ENCODE results near the gene UBFD1.

The UBFD1 gene

GRCh38 chr16:23523321-23523720 lies 34.2 kb upstream of the UBFD1 start:
- no peak overlapping the region for H3K4me3 ChIP-seq (replicated peaks; ENCODE audit: low read depth, low read length)
- no peak for TF ChIP-seq CTCF (IDR thresholded peaks at IDR 0.05; ENCODE audit: insufficient read depth, low read length, poor library complexity, severe bottlenecking)
- DNase-seq (ENCODE audit: extremely low read depth, insufficient read length), result no peak
- H3K36me3 ChIP-seq (ENCODE audit: control insufficient read depth, insufficient read depth, low read length), result peaks cover 23% of the 10 kb centered on the region
- H3K27me3 ChIP-seq (replicated peaks; ENCODE audit: control insufficient read depth, insufficient read depth, low read length), result no peaks in the 10 kb centered on the region

- peaks cover 26% of the 10 kb centered on the region for H3K36me3 ChIP-seq (ENCODE audit: control insufficient read depth, insufficient read depth, low read length)
- H3K4me3 ChIP-seq (replicated peaks; ENCODE audit: low read depth, low read length), result no peak overlapping the region
- TF ChIP-seq CTCF (IDR thresholded peaks at IDR 0.05; ENCODE audit: insufficient read depth, low read length, poor library complexity, severe bottlenecking), result no peak
- H3K27me3 ChIP-seq (replicated peaks; ENCODE audit: control insufficient read depth, insufficient read depth, low read length), result no peaks in the 10 kb centered on the region
- DNase-seq (ENCODE audit: extremely low read depth, insufficient read length), result no peak
These were observed 33.6 kb upstream of the UBFD1 start for GRCh38 chr16:23523876-23524385.

GRCh38 chr16:23524886-23525285 lies 32.6 kb upstream of the UBFD1 start:
- Histone ChIP-seq H3K4me3 (replicated peaks; ENCODE audit: low read depth, low read length) (no peak overlapping the region), H3K27me3 (replicated peaks; ENCODE audit: control insufficient read depth, insufficient read depth, low read length) (no peaks in the 10 kb centered on the region), H3K36me3 (ENCODE audit: control insufficient read depth, insufficient read depth, low read length) (peaks cover 34% of the 10 kb centered on the region)
- TF ChIP-seq CTCF (IDR thresholded peaks at IDR 0.05; ENCODE audit: insufficient read depth, low read length, poor library complexity, severe bottlenecking), result no peak
- no peak for DNase-seq (ENCODE audit: extremely low read depth, insufficient read length)

- DNase-seq (ENCODE audit: extremely low read depth, insufficient read length), result no peak
- peaks cover 31% of the 10 kb centered on the region for H3K36me3 ChIP-seq (ENCODE audit: control insufficient read depth, insufficient read depth, low read length)
- no peak overlapping the region for H3K4me3 ChIP-seq (replicated peaks; ENCODE audit: low read depth, low read length)
- no peaks in the 10 kb centered on the region for H3K27me3 ChIP-seq (replicated peaks; ENCODE audit: control insufficient read depth, insufficient read depth, low read length)
- no peak for TF ChIP-seq CTCF (IDR thresholded peaks at IDR 0.05; ENCODE audit: insufficient read depth, low read length, poor library complexity, severe bottlenecking)
These were observed 29.4 kb upstream of the UBFD1 start for GRCh38 chr16:23527961-23528643.

- peaks cover 28% of the 10 kb centered on the region for H3K36me3 ChIP-seq (ENCODE audit: control insufficient read depth, insufficient read depth, low read length)
- DNase-seq (ENCODE audit: extremely low read depth, insufficient read length), result no peak
- TF ChIP-seq CTCF (IDR thresholded peaks at IDR 0.05; ENCODE audit: insufficient read depth, low read length, poor library complexity, severe bottlenecking), result no peak
These were observed 28.8 kb upstream of the UBFD1 start for GRCh38 chr16:23528644-23529310.

More at GRCh38 chr16:23528644-23529310, 28.8 kb upstream of the UBFD1 start:
- Histone ChIP-seq H3K27me3 (replicated peaks; ENCODE audit: control insufficient read depth, insufficient read depth, low read length) (no peaks in the 10 kb centered on the region), H3K4me3 (replicated peaks; ENCODE audit: low read depth, low read length) (no peak overlapping the region)
